ENCODE results near the gene D2HGDH. TPM values are rescaled to one million over a fixed set of nuclear protein-coding genes. Genes with fewer than 3 reads are reported as not detected.
A peak's percentile ranks its signal among the peaks of the same experiment; 100 is the strongest.

D2HGDH gene
- total and polyA plus RNA-seq, 2 of the 13 experiments (the other 11 are each of a cell fraction or from before 2014, with no cell fraction given) = 19.2 to 20.3 TPM

GRCh38 chr2:241770185-241770935 is 35.9 kb downstream of the D2HGDH start (continued):
- TF ChIP-seq ZNF230 (CRISPR knock-in tag; IDR thresholded peaks at IDR 0.05) (no peak), KDM3A (CRISPR knock-in tag; IDR thresholded peaks at IDR 0.05; ENCODE audit: low read depth) (peak; percentile 96), RARG (CRISPR knock-in tag; IDR thresholded peaks at IDR 0.05; ENCODE audit: low read depth) (no peak), ELK4 (CRISPR knock-in tag; IDR thresholded peaks at IDR 0.05; ENCODE audit: borderline replicate concordance) (no peak; the same call in 1 of the 2 replicates), SOX5 (CRISPR knock-in tag; IDR thresholded peaks at IDR 0.05; ENCODE audit: borderline replicate concordance) (peak; percentile 87), ZNF777 (CRISPR knock-in tag; IDR thresholded peaks at IDR 0.05) (peak; percentile 58; the same call in 1 of the 2 replicates), BCL3 (CRISPR knock-in tag; IDR thresholded peaks at IDR 0.05) (no peak; the same call in 1 of the 2 replicates), CTCF (CRISPR knock-in tag; IDR thresholded peaks at IDR 0.05) (peak; percentile 66), PLRG1 (conservative IDR thresholded peaks at IDR 0.05) (no peak), ZNF10 (CRISPR knock-in tag; IDR thresholded peaks at IDR 0.05; ENCODE audit: borderline replicate concordance, low read depth) (no peak; the same call in 1 of the 2 replicates), SCMH1 (CRISPR knock-in tag; IDR thresholded peaks at IDR 0.05; ENCODE audit: borderline replicate concordance) (no peak), SNAPC5 (CRISPR knock-in tag; IDR thresholded peaks at IDR 0.05; ENCODE audit: borderline replicate concordance) (no peak; the same call in 1 of the 2 replicates), SIX1 (CRISPR knock-in tag; IDR thresholded peaks at IDR 0.05; ENCODE audit: borderline replicate concordance) (peak; percentile 42; the same call in 1 of the 2 replicates), ELF1 (CRISPR knock-in tag; IDR thresholded peaks at IDR 0.05) (no peak; the same call in none of the 2 replicates), ZFP91 (CRISPR knock-in tag; IDR thresholded peaks at IDR 0.05; ENCODE audit: borderline replicate concordance) (peak; percentile 63; the same call in 1 of the 2 replicates), RFX3 (CRISPR knock-in tag; IDR thresholded peaks at IDR 0.05) (no peak), AKAP8 (CRISPR knock-in tag; IDR thresholded peaks at IDR 0.05) (peak; percentile 98), HNRNPUL1 (IDR thresholded peaks at IDR 0.05; ENCODE audit: low read depth, low read length) (no peak), SSRP1 (CRISPR knock-in tag; IDR thresholded peaks at IDR 0.05) (0 out of 2 replicates have a peak, but pooled peaks have one; percentile 19), THAP7 (CRISPR knock-in tag; IDR thresholded peaks at IDR 0.05) (no peak; the same call in 1 of the 2 replicates), HOMEZ (CRISPR knock-in tag; IDR thresholded peaks at IDR 0.05; ENCODE audit: low read depth) (no peak; the same call in none of the 2 replicates)

Data from HepG2 (cell line).